ENCODE results near the gene CFAP126. TPM values are rescaled to one million over a fixed set of nuclear protein-coding genes. Genes with fewer than 3 reads are reported as not detected.
A peak's percentile ranks its signal among the peaks of the same experiment; 100 is the strongest.
"Not testable (repeated sequence)": the region's sequence is repeated elsewhere in the genome, so short reads cannot be mapped to it uniquely, and the experiment has no call there.

The CFAP126 gene
- total RNA-seq, 1 experiment from 2014 or later: not detected

DNA sequence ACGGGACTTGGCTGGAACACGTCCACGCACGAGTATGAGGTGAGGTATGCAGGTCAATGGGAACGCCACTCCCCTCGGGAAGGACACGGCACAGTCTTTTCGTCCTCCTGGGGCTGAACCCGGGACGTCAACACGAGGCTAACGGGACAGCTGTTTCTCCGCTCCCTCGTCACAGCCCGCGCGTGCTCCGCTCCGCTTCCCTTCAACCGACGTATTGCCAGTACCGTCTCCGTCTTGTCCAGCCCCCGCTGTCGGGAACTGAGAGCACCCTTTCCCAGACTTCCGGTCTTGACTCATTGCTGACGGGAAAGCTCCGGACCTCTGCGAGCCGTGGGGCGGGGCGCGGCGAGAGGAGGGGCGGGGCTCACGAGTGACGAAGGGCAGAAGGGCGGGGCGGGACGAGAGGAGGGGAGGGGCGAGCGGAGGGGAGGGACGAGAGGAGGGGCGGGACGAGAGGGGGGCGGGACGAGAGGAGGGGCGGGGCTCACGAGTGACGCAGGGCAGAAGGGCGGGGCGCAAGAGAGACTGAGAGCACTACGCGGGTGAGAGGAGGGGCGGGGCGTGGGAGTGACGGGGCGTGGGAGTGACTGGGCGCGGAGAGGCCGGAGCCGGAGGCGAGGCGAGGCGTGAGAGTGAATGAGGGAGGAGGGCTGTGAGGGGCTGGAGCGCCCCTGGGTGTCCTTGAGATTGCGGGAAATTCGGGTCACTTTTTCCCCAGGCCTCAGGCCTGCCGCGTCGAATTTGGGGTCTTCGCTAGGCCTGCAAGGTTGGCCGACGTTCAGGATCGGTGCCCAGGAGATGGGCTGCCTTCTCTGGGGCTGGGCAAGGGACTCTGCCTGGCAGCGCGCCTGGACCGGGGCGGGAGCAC lies 22.2 kb upstream of the CFAP126 start:
- H3K9me3 Mint-ChIP-seq: no peaks in the 10 kb centered on the region
- no peak overlapping the region for H4K91ac ChIP-seq (ENCODE audit: insufficient read length, low read depth, low read length)
- H3K4me1 ChIP-seq (ENCODE audit: insufficient read depth, low read length): no peaks in the 10 kb centered on the region; the same call in 1 of the 2 replicates
- peak overlapping the region; percentile 92 to 97 for H3K4me3 Mint-ChIP-seq
- H2AK5ac ChIP-seq (ENCODE audit: insufficient read length, low read length): no peak overlapping the region
- peak overlapping the region; percentile 69 to 97 (median 70); a peak in 5 of 7 replicates for H3K27ac Mint-ChIP-seq
- H3K27ac ChIP-seq (ENCODE audit: insufficient read length, low read depth, low read length): no peak overlapping the region
- H3K36me3 Mint-ChIP-seq (ENCODE audit: insufficient read depth in 1 of 3, low read depth in 3 of 3): no peaks in the 10 kb centered on the region
- no peak overlapping the region for H3K23ac ChIP-seq (ENCODE audit: insufficient read length, low read depth, low read length)
- no peak overlapping the region for H2BK20ac ChIP-seq (ENCODE audit: low read depth, low read length, poor library complexity, severe bottlenecking)
- no peaks in the 10 kb centered on the region for H3K9me3 ChIP-seq (ENCODE audit: control insufficient read depth, low read depth, low read length)
- no peak overlapping the region for H2AFZ ChIP-seq (ENCODE audit: low read length)
- peaks cover 9 to 17% of the 10 kb centered on the region in 2 experiments for H3K4me1 Mint-ChIP-seq
- no peak overlapping the region for H4K8ac ChIP-seq (replicated peaks; ENCODE audit: insufficient read length, low read depth, low read length)
- H2BK120ac ChIP-seq (ENCODE audit: low read depth, low read length, poor library complexity, severe bottlenecking): no peak overlapping the region
- H3K14ac ChIP-seq (ENCODE audit: insufficient read depth, low read length): peak overlapping the region; percentile 34
- H3K79me2 ChIP-seq (ENCODE audit: insufficient read depth, low read length): no peaks in the 10 kb centered on the region
- no peak overlapping the region for H4K5ac ChIP-seq (ENCODE audit: insufficient read length, low read depth, low read length)
- H3K79me1 ChIP-seq (ENCODE audit: insufficient read depth, low read depth, low read length, poor library complexity, severe bottlenecking): no peaks in the 10 kb centered on the region
- H3K27me3 Mint-ChIP-seq (ENCODE audit: low read depth): no peaks in the 10 kb centered on the region
- H2BK15ac ChIP-seq (ENCODE audit: low read depth, low read length): no peak overlapping the region
- peak overlapping the region; percentile 40 for H3K9ac ChIP-seq (ENCODE audit: extremely low read depth, insufficient read length, low read length)
- H3K4ac ChIP-seq (ENCODE audit: low read depth, low read length): no peak overlapping the region
- no peak overlapping the region for H2BK12ac ChIP-seq (ENCODE audit: insufficient read length, low read depth, low read length)
- H3K4me2 ChIP-seq (ENCODE audit: insufficient read depth, insufficient read length, low read length): peak overlapping the region; percentile 84
- no peak overlapping the region for H2BK5ac ChIP-seq (ENCODE audit: insufficient read length, low read length)
- WGBS (ENCODE audit: extremely low coverage, insufficient read length, low lambda C conversion rate): no CpG with 5 or more reads among the region's 79 CpGs
- H3K27me3 ChIP-seq (ENCODE audit: insufficient read depth, low read length): no peaks in the 10 kb centered on the region
- H3K23me2 ChIP-seq (ENCODE audit: insufficient read length, low read depth, low read length, poor library complexity, severe bottlenecking): peaks cover 4% of the 10 kb centered on the region
- TF ChIP-seq, protein P1, sequence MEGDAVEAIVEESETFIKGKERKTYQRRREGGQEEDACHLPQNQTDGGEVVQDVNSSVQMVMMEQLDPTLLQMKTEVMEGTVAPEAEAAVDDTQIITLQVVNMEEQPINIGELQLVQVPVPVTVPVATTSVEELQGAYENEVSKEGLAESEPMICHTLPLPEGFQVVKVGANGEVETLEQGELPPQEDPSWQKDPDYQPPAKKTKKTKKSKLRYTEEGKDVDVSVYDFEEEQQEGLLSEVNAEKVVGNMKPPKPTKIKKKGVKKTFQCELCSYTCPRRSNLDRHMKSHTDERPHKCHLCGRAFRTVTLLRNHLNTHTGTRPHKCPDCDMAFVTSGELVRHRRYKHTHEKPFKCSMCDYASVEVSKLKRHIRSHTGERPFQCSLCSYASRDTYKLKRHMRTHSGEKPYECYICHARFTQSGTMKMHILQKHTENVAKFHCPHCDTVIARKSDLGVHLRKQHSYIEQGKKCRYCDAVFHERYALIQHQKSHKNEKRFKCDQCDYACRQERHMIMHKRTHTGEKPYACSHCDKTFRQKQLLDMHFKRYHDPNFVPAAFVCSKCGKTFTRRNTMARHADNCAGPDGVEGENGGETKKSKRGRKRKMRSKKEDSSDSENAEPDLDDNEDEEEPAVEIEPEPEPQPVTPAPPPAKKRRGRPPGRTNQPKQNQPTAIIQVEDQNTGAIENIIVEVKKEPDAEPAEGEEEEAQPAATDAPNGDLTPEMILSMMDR (conservative IDR thresholded peaks at IDR 0.05): no peak
- no peak overlapping the region for H3T11ph ChIP-seq (ENCODE audit: low read length)
- H3K18ac ChIP-seq (ENCODE audit: insufficient read length, low read depth, low read length): peak overlapping the region; percentile 35
- no peaks in the 10 kb centered on the region for H4K20me1 ChIP-seq (ENCODE audit: control insufficient read depth, insufficient read depth, insufficient read length)
- peak; percentile 93 for DNase-seq
- no peak overlapping the region for H3K56ac ChIP-seq (ENCODE audit: insufficient read length, low read depth, low read length)

DNA sequence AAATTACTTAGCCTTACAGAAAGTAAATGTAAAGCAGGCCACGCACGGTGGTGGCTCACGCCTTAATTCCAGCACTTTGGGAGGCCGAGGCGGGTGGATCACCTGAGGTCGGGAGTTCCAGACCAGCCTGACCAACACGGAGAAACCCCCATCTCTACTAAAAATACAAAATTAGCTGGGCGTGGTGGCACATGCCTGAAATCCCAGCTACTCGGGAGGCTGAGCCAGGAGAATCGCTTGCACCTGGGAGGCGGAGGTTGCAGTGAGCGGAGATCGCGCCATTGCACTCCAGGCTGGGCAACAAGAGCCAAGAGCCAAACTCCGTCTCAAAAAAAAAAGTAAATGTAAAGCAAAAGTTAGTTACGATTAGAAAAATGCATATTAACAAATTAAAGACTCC lies 21.5 kb upstream of the CFAP126 start:
- H4K8ac ChIP-seq (replicated peaks; ENCODE audit: insufficient read length, low read depth, low read length); H2BK12ac ChIP-seq (ENCODE audit: insufficient read length, low read depth, low read length); H3K36me3 Mint-ChIP-seq (ENCODE audit: insufficient read depth in 1 of 3, low read depth in 3 of 3); H3K27me3 ChIP-seq (ENCODE audit: insufficient read depth, low read length); H4K5ac ChIP-seq (ENCODE audit: insufficient read length, low read depth, low read length); H2BK120ac ChIP-seq (ENCODE audit: low read depth, low read length, poor library complexity, severe bottlenecking); H2BK5ac ChIP-seq (ENCODE audit: insufficient read length, low read length); H3K23me2 ChIP-seq (ENCODE audit: insufficient read length, low read depth, low read length, poor library complexity, severe bottlenecking); H2AK5ac ChIP-seq (ENCODE audit: insufficient read length, low read length); H3K9ac ChIP-seq (ENCODE audit: extremely low read depth, insufficient read length, low read length); DNase-seq; H3K79me1 ChIP-seq (ENCODE audit: insufficient read depth, low read depth, low read length, poor library complexity, severe bottlenecking); H3K9me3 ChIP-seq (ENCODE audit: control insufficient read depth, low read depth, low read length); H3K79me2 ChIP-seq (ENCODE audit: insufficient read depth, low read length); H2BK20ac ChIP-seq (ENCODE audit: low read depth, low read length, poor library complexity, severe bottlenecking); H3K4me1 ChIP-seq (ENCODE audit: insufficient read depth, low read length); H3K4ac ChIP-seq (ENCODE audit: low read depth, low read length); H3K9me3 Mint-ChIP-seq; H3K27me3 Mint-ChIP-seq (ENCODE audit: low read depth); H4K91ac ChIP-seq (ENCODE audit: insufficient read length, low read depth, low read length); H3K14ac ChIP-seq (ENCODE audit: insufficient read depth, low read length); H2BK15ac ChIP-seq (ENCODE audit: low read depth, low read length); H4K20me1 ChIP-seq (ENCODE audit: control insufficient read depth, insufficient read depth, insufficient read length); H3K27ac ChIP-seq (ENCODE audit: insufficient read length, low read depth, low read length); H2AFZ ChIP-seq (ENCODE audit: low read length); H3K23ac ChIP-seq (ENCODE audit: insufficient read length, low read depth, low read length); H3T11ph ChIP-seq (ENCODE audit: low read length); H3K56ac ChIP-seq (ENCODE audit: insufficient read length, low read depth, low read length); H3K18ac ChIP-seq (ENCODE audit: insufficient read length, low read depth, low read length): not testable (repeated sequence)
- no CpG with 5 or more reads among the region's 16 CpGs for WGBS (ENCODE audit: extremely low coverage, insufficient read length, low lambda C conversion rate)
- Mint-ChIP-seq H3K4me1 (peaks cover 9 to 16% of the 10 kb centered on the region in 2 experiments), H3K4me3 (peak overlapping the region; percentile 92 to 97), H3K27ac (peak overlapping the region in 2 of 3 experiments; percentile 69 to 97; a peak in 3 of 7 replicates)
- H3K4me2 ChIP-seq (ENCODE audit: insufficient read depth, insufficient read length, low read length): peak overlapping the region; percentile 84

Data from H9 (cell line).